KMS-11 (cell line): ENCODE data around the gene WDR86.

Experiments
- H2AFZ ChIP-seq: fragments of 200-600 bp; sonication (generic); 2 replicates; pipeline ENCODE4 v1.6.1; 2016; ENCODE audit warnings: antibody characterized with exemption, mixed run types, low read depth
- H3K27ac ChIP-seq: fragments of 200-600 bp; sonication (generic); 2 replicates; pipeline ENCODE4 v1.6.1; 2016; ENCODE audit warnings: mild to moderate bottlenecking, mixed run types
- H3K27me3 ChIP-seq: fragments of 200-600 bp; sonication (generic); 2 replicates; pipeline ENCODE4 v1.6.1; 2017; ENCODE audit warnings: mild to moderate bottlenecking, low read depth, mixed run types, moderate library complexity; ENCODE audit not compliant: insufficient read depth
- H3K36me3 ChIP-seq: fragments of 200-600 bp; sonication (generic); 2 replicates; pipeline ENCODE4 v1.6.1; 2017; ENCODE audit warnings: mild to moderate bottlenecking, mixed run types; ENCODE audit not compliant: insufficient read depth
- H3K4me1 ChIP-seq: fragments of 200-600 bp; sonication (generic); 2 replicates; pipeline ENCODE4 v1.6.1; 2016; ENCODE audit warnings: mild to moderate bottlenecking, low read depth, mixed run types; ENCODE audit not compliant: poor library complexity, severe bottlenecking
- H3K4me2 ChIP-seq: fragments of 200-600 bp; sonication (generic); 2 replicates; pipeline ENCODE4 v1.7.0; 2016; ENCODE audit warnings: mild to moderate bottlenecking, mixed run types
- H3K4me3 ChIP-seq: fragments of 200-600 bp; sonication (generic); IDR thresholded peaks from 2 replicates; pipeline ENCODE4 v1.6.1; 2017; ENCODE audit warnings: low read depth, low read length, mixed read lengths; ENCODE audit not compliant: insufficient read depth
- H3K79me2 ChIP-seq: fragments of 200-600 bp; sonication (generic); 2 replicates; pipeline ENCODE4 v1.6.1; 2016; ENCODE audit warnings: low read depth, mixed run types; ENCODE audit not compliant: insufficient read depth
- H3K9ac ChIP-seq: fragments of 200-600 bp; sonication (generic); 2 replicates; pipeline ENCODE4 v1.6.1; 2016; ENCODE audit warnings: mild to moderate bottlenecking, mixed run types
- H4K20me1 ChIP-seq: fragments of 200-600 bp; sonication (generic); 2 replicates; pipeline ENCODE4 v1.6.1; 2016; ENCODE audit warnings: mild to moderate bottlenecking, mixed run types; ENCODE audit not compliant: insufficient read depth
- TF ChIP-seq, protein P1 (sequence below): fragments of 200-600 bp; sonication (generic); conservative IDR thresholded peaks from 2 replicates; pipeline ENCODE4 v1.6.1; 2017; ENCODE audit warnings: low read depth, mild to moderate bottlenecking, antibody characterized with exemption, low read length, moderate library complexity, mixed read lengths

Gene WDR86

GRCh38 chr7:151336027-151336708 is 73.7 kb downstream of the WDR86 start:
- no peak overlapping the region for H3K9ac ChIP-seq
- H3K36me3 ChIP-seq, result no peaks in the 10 kb centered on the region
- H3K4me3 ChIP-seq, result no peak overlapping the region
- no peak overlapping the region for H3K27ac ChIP-seq
- H3K4me2 ChIP-seq, result no peak overlapping the region
- no peaks in the 10 kb centered on the region for H3K79me2 ChIP-seq
- H4K20me1 ChIP-seq, result no peaks in the 10 kb centered on the region
- H3K4me1 ChIP-seq, result peaks cover 9% of the 10 kb centered on the region
- TF ChIP-seq, protein P1, sequence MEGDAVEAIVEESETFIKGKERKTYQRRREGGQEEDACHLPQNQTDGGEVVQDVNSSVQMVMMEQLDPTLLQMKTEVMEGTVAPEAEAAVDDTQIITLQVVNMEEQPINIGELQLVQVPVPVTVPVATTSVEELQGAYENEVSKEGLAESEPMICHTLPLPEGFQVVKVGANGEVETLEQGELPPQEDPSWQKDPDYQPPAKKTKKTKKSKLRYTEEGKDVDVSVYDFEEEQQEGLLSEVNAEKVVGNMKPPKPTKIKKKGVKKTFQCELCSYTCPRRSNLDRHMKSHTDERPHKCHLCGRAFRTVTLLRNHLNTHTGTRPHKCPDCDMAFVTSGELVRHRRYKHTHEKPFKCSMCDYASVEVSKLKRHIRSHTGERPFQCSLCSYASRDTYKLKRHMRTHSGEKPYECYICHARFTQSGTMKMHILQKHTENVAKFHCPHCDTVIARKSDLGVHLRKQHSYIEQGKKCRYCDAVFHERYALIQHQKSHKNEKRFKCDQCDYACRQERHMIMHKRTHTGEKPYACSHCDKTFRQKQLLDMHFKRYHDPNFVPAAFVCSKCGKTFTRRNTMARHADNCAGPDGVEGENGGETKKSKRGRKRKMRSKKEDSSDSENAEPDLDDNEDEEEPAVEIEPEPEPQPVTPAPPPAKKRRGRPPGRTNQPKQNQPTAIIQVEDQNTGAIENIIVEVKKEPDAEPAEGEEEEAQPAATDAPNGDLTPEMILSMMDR, result no peak
- H3K27me3 ChIP-seq, result no peaks in the 10 kb centered on the region; the same call in 1 of the 2 replicates
- H2AFZ ChIP-seq, result no peak overlapping the region

DNA sequence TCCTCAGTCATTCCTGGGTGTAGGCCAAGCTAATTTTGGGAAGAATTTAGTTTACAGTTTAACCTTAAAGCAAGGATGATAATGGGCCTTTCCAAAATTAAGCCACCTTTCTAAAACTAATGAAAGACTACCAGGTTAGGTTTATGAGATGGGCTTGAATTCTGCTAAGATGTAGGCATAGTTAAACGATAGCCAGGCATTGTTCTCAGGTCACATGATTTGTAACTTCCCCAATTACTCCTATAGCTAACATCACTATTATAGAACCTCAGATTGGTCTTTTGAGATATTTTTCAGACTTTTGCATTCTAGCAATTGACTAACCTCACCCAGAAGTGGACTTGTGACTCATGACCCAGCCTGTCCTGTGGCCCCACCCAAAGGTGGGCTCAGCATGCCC is 75.2 kb downstream of the WDR86 start:
- H3K27me3 ChIP-seq, result no peaks in the 10 kb centered on the region; the same call in 1 of the 2 replicates
- H4K20me1 ChIP-seq, result no peaks in the 10 kb centered on the region
- no peaks in the 10 kb centered on the region for H3K36me3 ChIP-seq
- H3K79me2 ChIP-seq, result no peaks in the 10 kb centered on the region
- no peak overlapping the region for H3K9ac ChIP-seq
- H2AFZ ChIP-seq, result no peak overlapping the region
- TF ChIP-seq, protein P1, result no peak
- H3K27ac ChIP-seq, result no peak overlapping the region
- H3K4me2 ChIP-seq, result no peak overlapping the region
- H3K4me1 ChIP-seq, result no peaks in the 10 kb centered on the region
- H3K4me3 ChIP-seq, result no peak overlapping the region
